HG03354 (cell line): ENCODE results near the gene AP5Z1.

Source experiments
- ATAC-seq: cut with Tn5 transposase; IDR thresholded peaks from one replicate; pipeline ENCODE4 v1.9.1; 2021; ENCODE audit warnings: mild to moderate bottlenecking; ENCODE audit not compliant: unreplicated experiment, poor library complexity, severe bottlenecking

The AP5Z1 gene, protein sequence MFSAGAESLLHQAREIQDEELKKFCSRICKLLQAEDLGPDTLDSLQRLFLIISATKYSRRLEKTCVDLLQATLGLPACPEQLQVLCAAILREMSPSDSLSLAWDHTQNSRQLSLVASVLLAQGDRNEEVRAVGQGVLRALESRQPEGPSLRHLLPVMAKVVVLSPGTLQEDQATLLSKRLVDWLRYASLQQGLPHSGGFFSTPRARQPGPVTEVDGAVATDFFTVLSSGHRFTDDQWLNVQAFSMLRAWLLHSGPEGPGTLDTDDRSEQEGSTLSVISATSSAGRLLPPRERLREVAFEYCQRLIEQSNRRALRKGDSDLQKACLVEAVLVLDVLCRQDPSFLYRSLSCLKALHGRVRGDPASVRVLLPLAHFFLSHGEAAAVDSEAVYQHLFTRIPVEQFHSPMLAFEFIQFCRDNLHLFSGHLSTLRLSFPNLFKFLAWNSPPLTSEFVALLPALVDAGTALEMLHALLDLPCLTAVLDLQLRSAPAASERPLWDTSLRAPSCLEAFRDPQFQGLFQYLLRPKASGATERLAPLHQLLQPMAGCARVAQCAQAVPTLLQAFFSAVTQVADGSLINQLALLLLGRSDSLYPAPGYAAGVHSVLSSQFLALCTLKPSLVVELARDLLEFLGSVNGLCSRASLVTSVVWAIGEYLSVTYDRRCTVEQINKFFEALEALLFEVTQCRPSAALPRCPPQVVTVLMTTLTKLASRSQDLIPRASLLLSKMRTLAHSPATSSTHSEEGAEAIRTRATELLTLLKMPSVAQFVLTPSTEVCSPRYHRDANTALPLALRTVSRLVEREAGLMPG

DNA sequence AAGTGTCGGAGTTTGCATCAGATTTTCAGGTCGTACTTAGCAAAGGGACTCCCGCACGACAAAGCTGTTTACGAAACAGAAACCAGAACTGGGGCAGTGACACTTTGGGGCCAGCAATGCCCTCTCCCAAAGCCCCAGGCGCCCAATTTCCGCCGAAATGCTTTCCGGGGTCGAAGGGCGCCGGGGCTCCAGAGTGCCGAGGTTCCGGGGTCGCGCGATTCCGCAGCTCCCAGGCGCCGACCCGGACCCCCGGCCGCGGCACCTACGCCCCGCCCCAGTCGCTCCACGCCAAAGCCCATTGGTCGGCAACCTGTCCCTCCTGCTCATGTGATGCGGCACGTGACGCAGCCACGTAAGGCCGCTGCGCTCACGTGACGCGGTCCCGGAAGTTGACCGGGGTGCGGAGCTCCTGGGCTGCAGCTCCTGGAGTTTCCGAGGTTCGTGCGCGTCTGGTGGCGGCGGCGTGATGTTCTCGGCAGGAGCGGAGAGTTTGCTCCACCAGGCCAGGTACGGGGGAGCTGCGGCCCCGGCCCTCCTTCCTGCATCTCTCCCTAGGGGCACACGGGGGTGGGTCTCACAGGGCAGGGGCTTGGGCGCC is at the start of gene AP5Z1:
Gene AP5Z1, plus strand, starts transcription at position 374 of the 598 bp plus-strand sequence. Its CDS starts 93 bp downstream, at position 467.
- peak; percentile 89 for ATAC-seq

DNA sequence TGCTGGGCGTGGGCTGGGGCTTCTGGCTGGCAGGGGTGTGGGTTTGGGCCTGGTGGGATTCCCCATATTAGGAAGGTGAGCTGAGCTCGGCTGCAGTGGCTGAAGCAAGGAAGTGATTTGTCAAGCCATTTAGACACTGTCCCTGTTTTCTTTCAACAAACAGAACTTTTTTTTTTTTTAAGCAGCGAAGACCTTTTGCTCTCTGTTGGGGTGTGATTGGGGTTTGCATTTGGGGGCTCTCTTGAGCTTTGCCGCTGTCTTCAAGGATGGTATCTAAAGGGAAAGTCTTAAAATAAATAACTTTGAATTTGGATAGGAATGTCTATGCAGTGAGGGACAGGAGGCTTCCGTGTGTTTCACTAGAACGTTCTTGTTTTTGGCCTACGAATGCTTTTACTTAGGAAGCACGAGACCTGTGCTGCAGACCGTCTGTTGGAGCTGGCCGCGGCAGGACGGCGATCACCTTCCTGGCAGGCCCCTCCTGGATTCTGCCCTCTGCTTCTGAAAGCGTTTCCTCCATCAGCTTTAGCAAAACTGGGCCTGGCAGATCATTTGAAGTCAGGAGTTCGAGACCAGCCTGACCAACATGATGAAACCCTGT is 49.5 kb upstream of the AP5Z1 start:
- ATAC-seq = no peak

DNA sequence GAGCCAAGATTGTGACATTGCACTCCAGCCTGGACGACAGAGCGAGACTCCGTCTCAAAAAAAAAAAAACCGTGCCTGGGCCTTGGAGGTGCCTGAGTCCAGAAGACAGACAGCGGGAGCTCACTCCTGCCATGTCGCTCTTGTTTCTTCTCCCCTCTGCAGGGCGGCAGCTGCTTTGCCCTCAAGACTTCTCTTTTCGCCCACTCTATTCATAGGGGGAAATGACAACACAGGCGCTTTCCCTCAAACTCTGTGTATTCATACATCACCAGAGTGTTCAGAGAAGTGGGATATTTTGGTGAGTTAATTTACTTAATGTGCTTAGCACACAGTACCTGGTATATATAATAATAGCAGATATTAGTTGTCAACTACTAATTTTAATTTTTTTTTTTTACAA is 48.9 kb upstream of the AP5Z1 start:
- no peak for ATAC-seq

DNA sequence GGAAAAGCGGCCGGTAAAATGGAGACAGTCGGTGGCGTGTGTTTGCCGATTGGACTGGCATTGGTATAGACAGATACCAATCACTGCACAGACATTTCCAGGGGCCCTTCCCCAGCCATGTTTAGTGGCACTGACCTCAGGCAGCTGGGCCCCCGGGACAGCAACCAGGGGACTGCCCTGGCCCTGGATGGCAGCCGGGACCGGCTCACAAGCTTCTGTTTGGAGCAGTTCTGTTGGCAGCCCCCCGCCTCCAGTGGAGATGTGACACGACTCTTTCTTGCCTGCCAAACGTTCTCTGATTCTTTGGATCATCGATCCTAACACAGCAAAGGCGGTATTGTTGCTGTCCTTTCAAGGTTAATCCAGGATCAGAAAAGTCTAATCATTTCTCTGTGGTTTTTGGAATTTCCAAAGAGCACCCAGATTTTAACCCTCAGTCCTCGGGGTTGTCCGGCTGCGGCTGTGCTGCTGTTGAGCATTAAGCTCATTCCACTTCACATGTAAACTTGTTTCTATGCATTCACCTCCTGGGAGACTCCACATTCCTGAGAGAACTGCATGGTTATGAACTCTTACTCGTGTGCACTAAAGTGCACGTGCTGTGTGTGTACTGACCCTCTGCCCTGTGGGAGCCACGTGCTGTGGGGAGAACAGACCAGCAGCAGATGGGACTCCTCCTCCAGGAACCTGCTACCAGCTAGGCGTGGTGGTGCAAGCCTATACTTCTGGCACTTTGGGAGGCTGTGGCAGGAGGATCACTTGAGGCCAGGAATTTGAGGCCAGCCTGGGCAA is 47.3 kb upstream of the AP5Z1 start:
- no peak for ATAC-seq

DNA sequence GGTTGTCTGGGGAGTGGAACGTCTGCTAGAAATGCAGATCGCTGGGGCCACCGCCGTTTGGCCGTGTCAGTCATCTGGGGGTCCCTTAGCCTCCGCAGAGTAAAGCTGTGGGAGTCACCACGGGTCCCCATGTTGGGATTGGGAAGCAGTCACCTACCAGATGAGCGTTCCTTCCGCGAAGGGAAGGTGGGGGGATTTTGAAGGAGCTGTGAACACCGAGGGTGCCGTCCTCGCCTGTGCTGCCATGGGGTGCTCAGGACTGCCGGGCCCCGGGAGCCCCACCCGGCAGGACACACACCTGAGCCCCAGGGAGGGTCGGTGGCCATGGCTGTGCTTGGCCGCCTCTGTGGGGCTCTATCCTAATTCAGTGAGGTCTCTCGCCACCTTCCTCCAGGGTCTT is 46.2 kb upstream of the AP5Z1 start:
- no peak for ATAC-seq

DNA sequence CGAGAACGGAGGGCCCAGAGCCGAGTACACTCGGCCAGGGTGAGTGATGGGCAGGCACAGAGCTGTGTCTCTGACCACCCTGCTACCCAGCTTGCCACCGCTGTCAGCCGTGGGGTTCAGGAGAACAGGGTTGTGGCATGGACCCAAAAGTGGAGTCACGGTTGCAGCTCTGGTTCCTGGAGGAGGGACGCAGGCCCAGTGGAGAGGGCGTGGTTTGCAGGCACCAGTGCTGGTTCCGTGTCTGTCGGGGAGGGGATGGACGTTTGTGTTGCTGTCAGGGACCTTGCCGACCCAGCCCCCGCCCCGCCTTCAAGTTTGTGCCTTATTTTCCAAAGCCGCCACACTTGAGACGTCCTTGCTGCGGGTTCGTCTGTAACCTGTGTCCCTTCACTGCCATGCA is 45.1 kb upstream of the AP5Z1 start:
- no peak for ATAC-seq

DNA sequence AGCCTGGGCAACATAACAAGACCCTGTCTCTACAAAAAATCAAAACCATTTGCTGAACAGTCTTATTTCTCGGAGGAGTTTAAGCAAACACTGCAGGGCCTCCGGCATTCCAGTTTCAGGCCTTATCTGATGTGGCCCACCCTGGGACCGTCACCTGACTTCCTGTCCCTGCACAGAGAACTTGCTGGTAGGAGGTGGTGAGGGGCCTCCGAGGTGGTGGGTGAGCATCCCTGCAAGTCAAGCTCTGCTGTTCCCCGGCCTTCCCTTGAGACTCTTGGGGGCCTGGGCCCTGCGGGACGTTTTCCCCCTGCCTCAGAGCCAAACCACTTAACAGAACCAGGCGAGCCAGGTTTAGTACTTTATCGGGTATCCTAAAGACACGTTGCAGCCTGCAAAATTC is 44.5 kb upstream of the AP5Z1 start:
- ATAC-seq = no peak

DNA sequence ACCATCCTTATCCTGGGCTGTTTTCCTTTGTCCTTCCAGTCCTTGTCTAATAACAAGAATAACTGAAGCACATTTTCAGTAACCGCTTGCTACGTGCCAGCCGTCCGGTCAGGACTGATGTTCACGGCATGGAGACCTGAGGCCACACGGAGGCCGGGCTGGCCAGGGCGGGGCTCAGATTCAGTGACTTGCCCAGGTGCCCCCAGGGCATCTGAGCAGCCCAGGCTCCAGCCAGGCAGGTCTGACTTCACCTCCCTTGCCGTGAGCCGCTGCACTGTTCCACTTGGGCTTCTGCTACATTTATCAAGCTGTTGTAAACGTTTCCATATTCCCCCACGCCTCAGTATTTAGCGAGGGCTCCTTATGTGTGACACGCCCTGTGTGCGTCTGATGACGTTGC is 43.6 kb upstream of the AP5Z1 start:
- ATAC-seq = no peak

DNA sequence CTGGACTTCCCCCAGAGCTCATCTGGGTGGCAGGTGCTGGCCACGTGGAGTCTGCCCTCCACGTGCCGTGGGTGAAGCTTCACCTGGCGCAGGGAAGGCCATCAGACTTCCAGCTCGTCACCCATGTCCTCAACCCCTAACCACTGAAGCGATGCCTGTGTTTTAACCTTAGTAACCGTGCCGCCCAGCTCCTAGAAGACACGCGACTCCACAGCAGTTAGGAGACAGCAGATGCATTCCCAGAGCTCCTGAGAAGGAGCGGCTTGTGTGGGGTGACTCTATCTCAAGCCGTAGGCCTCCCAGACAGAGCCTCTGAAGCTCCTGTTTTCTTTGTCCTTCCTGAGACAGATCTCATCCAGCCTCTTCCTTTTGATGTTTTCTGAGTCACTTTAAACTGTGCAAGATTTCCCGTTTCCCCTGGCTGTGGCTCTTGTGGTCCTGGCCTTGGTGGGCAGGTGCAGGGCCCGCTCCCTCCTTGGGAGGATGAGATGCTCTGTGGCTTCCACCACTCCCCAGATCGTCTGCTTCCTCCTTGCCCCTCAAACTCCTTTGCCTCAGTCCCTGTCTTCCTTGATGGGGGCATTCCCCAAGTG is 41.4 kb upstream of the AP5Z1 start:
- no peak for ATAC-seq

DNA sequence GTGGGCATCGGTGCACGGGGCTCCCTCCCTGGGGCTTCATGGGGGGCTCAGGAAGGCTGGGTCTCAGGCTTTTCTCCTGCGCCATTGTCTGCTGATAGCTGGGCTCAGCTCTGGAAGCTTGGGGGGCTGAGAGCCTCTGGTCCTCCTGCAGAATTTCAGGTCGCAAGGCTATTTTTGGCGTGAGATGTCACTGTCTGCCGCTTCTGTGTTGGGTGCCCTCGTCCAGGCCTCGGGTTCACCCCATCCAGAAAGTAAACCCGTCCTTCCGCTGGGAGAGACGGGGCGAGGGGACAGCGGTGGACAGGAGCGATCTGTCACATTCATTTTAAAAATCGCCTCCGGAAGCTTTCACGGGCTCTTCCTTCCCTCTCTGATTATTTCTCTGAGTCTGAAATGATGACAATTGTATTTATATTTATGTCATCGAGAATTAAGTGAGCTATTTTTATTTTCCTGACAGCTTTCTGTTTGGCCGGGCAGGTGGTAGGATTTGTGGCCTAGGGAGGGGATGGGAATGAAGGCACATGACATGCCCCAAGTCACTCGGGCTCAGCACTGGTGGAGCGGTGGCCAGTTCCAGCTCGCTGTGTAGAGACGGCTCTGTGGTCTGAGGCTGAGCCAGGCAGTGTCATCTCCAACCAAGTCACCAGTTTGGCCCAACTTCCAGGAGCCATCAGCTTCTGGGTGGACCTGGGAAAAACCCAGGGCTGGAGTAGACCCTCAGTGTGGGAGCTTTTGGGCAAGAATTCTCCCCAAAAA is 40.7 kb upstream of the AP5Z1 start:
- ATAC-seq = no peak

DNA sequence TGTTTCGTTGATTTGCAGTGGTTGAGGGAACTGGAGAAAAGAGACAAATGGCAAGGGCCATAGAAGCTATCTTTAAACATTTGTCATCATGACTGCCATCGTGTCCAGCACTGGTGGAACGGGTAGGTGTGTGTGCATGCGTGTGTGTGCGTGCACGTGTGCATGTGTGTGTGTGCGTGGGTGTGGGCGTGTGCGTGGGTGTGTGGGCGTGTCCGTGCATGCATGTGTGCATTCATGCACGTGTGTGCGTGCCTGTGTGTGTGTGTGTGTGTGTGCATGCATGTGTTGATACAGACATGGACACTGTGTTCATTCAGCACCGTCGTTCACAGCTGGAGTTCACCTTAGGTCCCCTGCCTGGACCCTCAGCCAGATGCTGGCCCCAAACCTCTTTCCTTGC is 38.1 kb upstream of the AP5Z1 start:
- no peak for ATAC-seq

DNA sequence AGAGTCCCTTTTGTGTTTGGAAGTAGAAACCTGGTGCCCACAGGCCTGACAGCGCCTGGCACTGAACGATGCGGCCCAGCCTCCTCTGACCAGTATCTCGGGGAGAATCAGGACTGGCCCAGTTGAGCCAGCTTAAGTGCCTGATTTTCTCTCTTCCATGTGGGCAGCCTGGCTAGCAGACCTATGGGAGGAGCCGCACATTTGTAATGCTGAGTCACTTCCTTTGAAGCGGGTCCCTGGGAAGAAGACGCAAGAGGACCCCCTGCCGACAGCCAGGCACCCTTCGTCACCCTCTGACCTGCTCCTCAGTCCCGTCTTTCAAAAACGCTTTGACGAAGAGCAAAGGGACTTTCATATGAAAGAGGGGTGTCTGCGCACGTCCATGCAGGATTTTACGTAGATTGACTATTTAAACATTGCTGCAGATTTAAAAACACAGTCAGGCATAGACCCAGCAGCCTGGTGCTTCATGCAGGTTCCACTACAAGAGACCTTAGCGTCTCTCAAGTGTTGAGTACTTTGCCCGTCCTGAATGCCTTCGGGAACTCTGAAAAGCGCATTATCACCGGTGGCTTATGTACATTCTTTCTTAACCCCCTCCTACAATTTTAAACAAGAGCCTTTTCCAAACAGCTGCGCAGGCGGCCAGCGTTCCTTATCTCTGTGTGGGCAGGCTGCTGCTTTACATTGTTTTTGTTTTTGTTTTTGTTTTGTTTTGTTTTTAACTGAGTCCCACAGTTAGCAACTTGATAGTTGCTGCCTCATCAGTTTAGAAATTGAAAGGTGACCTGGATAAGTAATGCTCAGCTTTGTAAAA is 36.5 kb upstream of the AP5Z1 start:
- no peak for ATAC-seq

DNA sequence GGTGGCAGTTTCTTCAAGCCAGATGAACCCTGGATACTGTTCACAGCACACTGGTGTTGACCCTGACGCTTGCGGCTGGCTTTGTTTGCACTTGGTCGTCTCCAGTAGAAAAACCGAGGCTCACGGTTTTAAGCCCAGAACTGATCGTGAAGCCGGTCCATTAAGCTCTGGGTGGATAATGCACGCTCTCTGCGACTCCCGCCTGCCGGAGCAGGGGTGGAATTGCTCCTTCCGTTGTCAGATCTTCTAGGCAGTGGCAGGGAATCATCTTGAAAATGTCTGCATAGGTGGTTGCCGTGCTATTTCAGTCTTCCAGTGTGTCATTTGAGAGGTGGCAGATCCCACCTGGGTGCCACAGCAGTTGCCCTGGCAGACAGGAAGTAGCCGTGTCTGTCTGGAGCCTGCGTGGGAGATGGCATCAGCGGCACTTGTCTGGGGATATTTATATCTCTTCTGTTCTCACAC is 35.9 kb upstream of the AP5Z1 start:
- ATAC-seq = no peak

DNA sequence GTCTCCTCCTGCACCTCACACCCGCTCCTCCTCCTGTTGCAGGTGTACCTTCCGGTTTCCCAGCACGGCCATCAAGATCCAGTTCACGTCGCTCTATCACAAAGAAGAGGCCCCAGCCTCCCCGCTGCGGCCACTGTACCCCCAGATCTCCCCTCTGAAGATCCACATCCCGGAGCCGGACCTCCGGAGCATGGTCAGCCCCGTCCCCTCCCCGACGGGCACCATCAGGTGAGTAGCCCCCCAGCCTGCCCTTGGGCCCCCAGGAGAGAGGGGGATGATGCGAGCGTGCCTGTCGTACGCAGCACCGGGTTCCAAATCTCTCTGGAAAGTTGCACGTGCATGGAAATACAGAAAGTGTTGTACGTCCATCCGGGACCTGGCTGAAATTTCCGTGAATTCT is 34.6 kb upstream of the AP5Z1 start:
- ATAC-seq = no peak

DNA sequence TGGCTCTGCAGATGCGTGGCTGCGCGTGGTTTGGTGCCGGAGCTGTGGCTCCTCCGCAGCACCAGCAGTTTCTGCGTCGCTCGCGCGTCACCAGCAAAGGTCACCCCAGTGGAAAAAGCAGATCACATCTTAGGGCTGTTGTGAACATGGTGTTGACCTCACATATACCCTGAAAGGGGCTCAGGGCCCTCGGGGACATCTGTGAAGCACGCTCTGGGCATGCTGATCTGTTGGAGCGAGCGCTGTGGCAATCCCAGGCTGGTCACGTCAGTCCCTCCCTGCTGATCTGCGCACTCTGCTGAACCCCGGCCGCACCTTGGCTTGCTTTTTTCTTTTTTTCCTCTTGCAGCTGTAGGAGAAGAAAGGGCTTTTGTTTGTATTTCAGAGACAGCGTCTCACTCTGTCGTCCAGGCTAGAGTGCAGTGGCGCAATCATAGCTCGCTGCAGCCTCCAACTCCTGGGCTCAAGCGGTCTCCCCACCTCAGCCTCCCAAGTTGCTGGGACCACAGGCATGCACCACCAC is 33.3 kb upstream of the AP5Z1 start:
- no peak for ATAC-seq

DNA sequence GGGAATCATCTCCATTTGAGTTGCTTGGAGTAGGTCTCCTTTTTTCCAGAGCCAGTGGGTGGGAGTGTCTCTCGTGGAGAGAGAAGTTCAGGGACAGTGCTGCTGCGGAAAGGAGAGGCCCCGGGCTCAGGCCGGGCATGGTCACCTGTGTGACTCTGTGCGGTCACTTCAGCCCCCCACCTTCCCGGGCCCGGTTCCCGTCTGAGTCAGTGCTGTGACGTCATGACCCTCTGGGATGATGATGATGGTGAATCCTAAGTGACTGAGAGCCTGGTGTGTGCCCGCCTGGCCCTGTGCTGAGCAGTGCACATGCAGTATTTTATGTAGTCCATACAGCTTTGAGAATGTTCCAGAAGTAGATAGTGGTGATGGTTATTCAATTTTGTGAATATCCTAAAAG is 32.6 kb upstream of the AP5Z1 start:
- ATAC-seq = no peak
